Brain microvascular endothelial cell (primary cell): ENCODE results near the gene RERE.

ENCODE experiments used
- DNase-seq: peaks from one replicate; pipeline ENCODE4 v3.0.0-alpha.2; 2020
- H3K27ac ChIP-seq: fragments of 250-450 bp; sonication (Bioruptor Pico); 2 replicates; pipeline ENCODE4 v1.5.1; 2020; ENCODE audit warnings: mild to moderate bottlenecking, moderate library complexity
- H3K27me3 ChIP-seq: fragments of 250-450 bp; sonication (Bioruptor Pico); replicated peaks from 2 replicates; pipeline ENCODE4 v1.5.1; 2020; ENCODE audit warnings: mild to moderate bottlenecking
- H3K36me3 ChIP-seq: fragments of 250-450 bp; sonication (Bioruptor Pico); replicated peaks from 2 replicates; pipeline ENCODE4 v1.5.1; 2020; ENCODE audit warnings: mild to moderate bottlenecking
- H3K4me3 ChIP-seq: 2 replicates; pipeline ENCODE4 v1.5.1; 2011; ENCODE audit warnings: low read depth, mild to moderate bottlenecking, control low read depth, low read length, moderate library complexity
- in situ Hi-C: cut with HindIII; loops from 2 replicates; pipeline ENCODE4 v1.10.0; 2017; ENCODE audit warnings: low sequenced_read_pairs, low pct_ligation_motif_present
- TF ChIP-seq, protein P1 (sequence below): IDR thresholded peaks from 2 replicates; pipeline ENCODE4 v1.5.1; 2011; ENCODE audit warnings: low read depth, mild to moderate bottlenecking, moderate library complexity, low read length, control low read depth, inconsistent platforms; ENCODE audit errors: missing control alignments

Gene RERE

GRCh38 chr1:8356256-8357209 lies 460.9 kb downstream of the RERE start:
- H3K36me3 ChIP-seq: peaks cover 79% of the 10 kb centered on the region
- no peak for DNase-seq
- H3K27me3 ChIP-seq: no peaks in the 10 kb centered on the region
- in situ Hi-C loops: no loop called here
- TF ChIP-seq, protein P1, sequence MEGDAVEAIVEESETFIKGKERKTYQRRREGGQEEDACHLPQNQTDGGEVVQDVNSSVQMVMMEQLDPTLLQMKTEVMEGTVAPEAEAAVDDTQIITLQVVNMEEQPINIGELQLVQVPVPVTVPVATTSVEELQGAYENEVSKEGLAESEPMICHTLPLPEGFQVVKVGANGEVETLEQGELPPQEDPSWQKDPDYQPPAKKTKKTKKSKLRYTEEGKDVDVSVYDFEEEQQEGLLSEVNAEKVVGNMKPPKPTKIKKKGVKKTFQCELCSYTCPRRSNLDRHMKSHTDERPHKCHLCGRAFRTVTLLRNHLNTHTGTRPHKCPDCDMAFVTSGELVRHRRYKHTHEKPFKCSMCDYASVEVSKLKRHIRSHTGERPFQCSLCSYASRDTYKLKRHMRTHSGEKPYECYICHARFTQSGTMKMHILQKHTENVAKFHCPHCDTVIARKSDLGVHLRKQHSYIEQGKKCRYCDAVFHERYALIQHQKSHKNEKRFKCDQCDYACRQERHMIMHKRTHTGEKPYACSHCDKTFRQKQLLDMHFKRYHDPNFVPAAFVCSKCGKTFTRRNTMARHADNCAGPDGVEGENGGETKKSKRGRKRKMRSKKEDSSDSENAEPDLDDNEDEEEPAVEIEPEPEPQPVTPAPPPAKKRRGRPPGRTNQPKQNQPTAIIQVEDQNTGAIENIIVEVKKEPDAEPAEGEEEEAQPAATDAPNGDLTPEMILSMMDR: no peak
- no peak overlapping the region for H3K4me3 ChIP-seq
- H3K27ac ChIP-seq: no peak overlapping the region

DNA sequence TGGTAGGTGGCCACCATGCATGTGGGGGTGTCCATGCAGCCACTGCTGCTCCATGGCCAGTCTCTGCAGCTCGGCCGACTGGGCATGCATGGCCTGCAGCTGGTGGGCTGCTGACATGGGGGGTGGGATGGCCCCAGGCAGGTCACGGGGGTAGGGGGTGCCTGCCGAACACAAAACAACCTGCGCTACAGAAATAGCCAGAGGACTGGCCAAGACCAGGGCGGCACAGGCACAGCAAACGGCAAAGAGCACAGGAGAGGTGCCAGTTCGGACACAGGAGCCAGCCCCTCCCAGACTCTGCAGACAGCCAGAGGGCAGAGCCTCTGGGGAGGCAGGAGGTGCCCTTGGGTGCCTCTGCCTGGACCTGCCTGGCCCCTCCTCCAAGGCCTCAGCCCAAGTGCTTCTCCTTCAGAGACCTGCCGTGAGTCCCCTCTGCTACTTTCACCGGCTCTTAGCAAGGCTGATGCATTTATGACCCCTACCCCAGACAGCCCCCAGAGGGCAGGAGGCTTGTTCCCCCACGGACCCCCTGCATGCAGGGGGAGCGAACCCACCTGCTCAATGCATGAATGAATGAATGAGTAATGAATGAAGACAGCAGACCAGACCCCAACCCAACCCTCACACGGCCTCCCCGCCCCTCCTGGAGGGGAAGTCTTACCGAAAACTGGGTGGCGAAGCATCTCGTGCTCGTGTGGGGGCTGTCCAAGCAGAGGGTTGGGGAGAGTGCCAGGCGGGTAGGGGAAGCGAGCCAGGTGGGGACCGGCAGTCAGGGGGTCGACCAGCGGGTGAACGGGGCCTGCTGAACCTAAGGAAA lies 461.8 kb downstream of the RERE start:
- TF ChIP-seq, protein P1: no peak
- no peaks in the 10 kb centered on the region for H3K27me3 ChIP-seq
- no peak overlapping the region for H3K27ac ChIP-seq
- DNase-seq: no peak
- H3K4me3 ChIP-seq: no peak overlapping the region
- in situ Hi-C loops: no loop called here
- H3K36me3 ChIP-seq: peaks cover 70% of the 10 kb centered on the region

DNA sequence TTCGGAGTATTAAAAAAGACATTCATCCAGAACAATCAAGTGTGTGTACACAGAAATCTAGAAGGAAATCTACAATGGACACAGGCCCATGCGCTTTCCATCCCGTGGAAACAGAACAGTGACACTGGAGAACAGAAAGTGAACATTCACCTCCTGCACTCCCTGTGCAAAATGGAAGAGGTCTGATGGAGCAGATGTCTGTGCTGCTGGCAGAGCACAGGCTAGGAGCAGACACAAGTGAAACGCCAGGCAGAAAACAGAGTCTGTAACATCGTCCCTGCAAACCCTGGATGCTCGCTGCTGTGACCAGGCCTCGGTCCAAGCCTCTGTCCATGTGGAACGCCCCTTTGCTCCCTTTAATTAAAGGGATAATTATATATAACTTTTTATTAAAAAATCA lies 463.4 kb downstream of the RERE start:
- DNase-seq: no peak
- TF ChIP-seq, protein P1: no peak
- H3K27ac ChIP-seq: no peak overlapping the region
- peaks cover 57% of the 10 kb centered on the region for H3K36me3 ChIP-seq
- H3K27me3 ChIP-seq: no peaks in the 10 kb centered on the region
- in situ Hi-C loops: no loop called here
- no peak overlapping the region for H3K4me3 ChIP-seq

GRCh38 chr1:8352886-8353785 lies 464.3 kb downstream of the RERE start:
- peaks cover 48% of the 10 kb centered on the region for H3K36me3 ChIP-seq
- no peaks in the 10 kb centered on the region for H3K27me3 ChIP-seq
- in situ Hi-C loops: no loop called here
- H3K27ac ChIP-seq: no peak overlapping the region
- TF ChIP-seq, protein P1: no peak
- no peak overlapping the region for H3K4me3 ChIP-seq
- no peak for DNase-seq

- TF ChIP-seq, protein P1: no peak
- in situ Hi-C loops: no loop called here
- Histone ChIP-seq H3K4me3 (no peak overlapping the region), H3K27ac (no peak overlapping the region), H3K36me3 (peaks cover 42% of the 10 kb centered on the region), H3K27me3 (no peaks in the 10 kb centered on the region)
- DNase-seq: no peak
These were observed 465.0 kb downstream of the RERE start for GRCh38 chr1:8352471-8352845.
